Activated naive CD8-positive, alpha-beta T cell treated with anti-CD3 and anti-CD28 coated beads for 36 hours (primary cell): ENCODE results near the gene MFSD6. TPM values are rescaled to one million over a fixed set of nuclear protein-coding genes. Genes with fewer than 3 reads are reported as not detected.
A peak's percentile ranks its signal among the peaks of the same experiment; 100 is the strongest.

ENCODE experiments used
- DNase-seq: peaks from one replicate; pipeline ENCODE4 v3.0.0; 2021
- H3K27ac Mint-ChIP-seq: one replicate; pipeline ENCODE4 v1.8.0; 2022; ENCODE audit warnings: mild to moderate bottlenecking, moderate library complexity, mixed read lengths
- H3K27me3 Mint-ChIP-seq: one replicate; pipeline ENCODE4 v1.8.0; 2022; ENCODE audit warnings: mild to moderate bottlenecking, mixed read lengths
- H3K36me3 Mint-ChIP-seq: one replicate; pipeline ENCODE4 v1.8.0; 2021; ENCODE audit warnings: mild to moderate bottlenecking, mixed read lengths
- H3K4me1 Mint-ChIP-seq: one replicate; pipeline ENCODE4 v1.8.0; 2021; ENCODE audit warnings: mixed read lengths
- H3K4me3 Mint-ChIP-seq: one replicate; pipeline ENCODE4 v1.8.0; 2022; ENCODE audit warnings: mild to moderate bottlenecking, moderate library complexity, mixed read lengths
- H3K9me3 Mint-ChIP-seq: one replicate; pipeline ENCODE4 v1.8.0; 2022; ENCODE audit warnings: mixed read lengths
- total RNA-seq, 2 experiments: library from RNA; stranded (reverse); gene quantifications; one replicate each; pipeline ENCODE4 v1.2.3, GENCODE V29; 2021

Gene MFSD6
- total RNA-seq, 2 experiments from 2014 or later, result 45.6 to 51.1 TPM

- Mint-ChIP-seq H3K4me3 (no peak overlapping the region), H3K36me3 (peaks cover 19% of the 10 kb centered on the region)
These were observed 121.5 kb downstream of the MFSD6 start for GRCh38 chr2:190529486-190530247.

GRCh38 chr2:190530248-190530900 lies 122.2 kb downstream of the MFSD6 start:
- Mint-ChIP-seq H3K27me3 (no peaks in the 10 kb centered on the region), H3K9me3 (no peaks in the 10 kb centered on the region), H3K4me3 (no peak overlapping the region), H3K27ac (no peak overlapping the region), H3K36me3 (peaks cover 19% of the 10 kb centered on the region), H3K4me1 (peaks cover 50% of the 10 kb centered on the region)
- DNase-seq, result no peak

More at GRCh38 chr2:190529486-190530247, 121.5 kb downstream of the MFSD6 start:
- Mint-ChIP-seq H3K4me1 (peaks cover 54% of the 10 kb centered on the region), H3K27me3 (no peaks in the 10 kb centered on the region), H3K9me3 (no peaks in the 10 kb centered on the region), H3K27ac (no peak overlapping the region)
- DNase-seq, result no peak

- DNase-seq, result no peak
- H3K27me3 Mint-ChIP-seq, result no peaks in the 10 kb centered on the region
- peaks cover 37% of the 10 kb centered on the region for H3K36me3 Mint-ChIP-seq
- peaks cover 48% of the 10 kb centered on the region for H3K4me1 Mint-ChIP-seq
- peak overlapping the region; percentile 94 for H3K4me3 Mint-ChIP-seq
- peaks cover 14% of the 10 kb centered on the region for H3K9me3 Mint-ChIP-seq
- peak overlapping the region; percentile 99 for H3K27ac Mint-ChIP-seq
These were observed 124.4 kb downstream of the MFSD6 start for GRCh38 chr2:190532581-190532980.

- peaks cover 45% of the 10 kb centered on the region for H3K36me3 Mint-ChIP-seq
- no peak for DNase-seq
- no peaks in the 10 kb centered on the region for H3K27me3 Mint-ChIP-seq
- peaks cover 20% of the 10 kb centered on the region for H3K9me3 Mint-ChIP-seq
- peak overlapping the region; percentile 99 for H3K27ac Mint-ChIP-seq
- H3K4me3 Mint-ChIP-seq, result peak overlapping the region; percentile 94
- H3K4me1 Mint-ChIP-seq, result peaks cover 46% of the 10 kb centered on the region
These were observed 125.2 kb downstream of the MFSD6 start for GRCh38 chr2:190533175-190533967.

GRCh38 chr2:190533968-190534309 lies 125.8 kb downstream of the MFSD6 start:
- DNase-seq, result peak; percentile 54
- Mint-ChIP-seq H3K4me1 (peaks cover 44% of the 10 kb centered on the region), H3K27me3 (no peaks in the 10 kb centered on the region), H3K36me3 (peaks cover 50% of the 10 kb centered on the region), H3K27ac (peak overlapping the region; percentile 99), H3K9me3 (peaks cover 25% of the 10 kb centered on the region), H3K4me3 (peak overlapping the region; percentile 94)

GRCh38 chr2:190534310-190535120 lies 126.4 kb downstream of the MFSD6 start, which contains the start of gene NEMP2:
TSS of gene NEMP2 (minus strand) at chr2:190534722. CDS start at chr2:190534655, 67 bp downstream.
- Mint-ChIP-seq H3K4me3 (peak within 1 kb of the TSS; percentile 94), H3K36me3 (peaks cover 52% of the 10 kb centered on the region), H3K4me1 (peaks cover 40% of the 10 kb centered on the region), H3K27me3 (no peaks in the 10 kb centered on the region), H3K9me3 (peaks cover 29% of the 10 kb centered on the region), H3K27ac (peak within 1 kb of the TSS; percentile 99)
- DNase-seq, result peak; percentile 93

GRCh38 chr2:190535121-190535439 lies 126.9 kb downstream of the MFSD6 start:
- peaks cover 56% of the 10 kb centered on the region for H3K36me3 Mint-ChIP-seq
- H3K4me1 Mint-ChIP-seq, result peaks cover 35% of the 10 kb centered on the region
- H3K4me3 Mint-ChIP-seq, result peak overlapping the region; percentile 86
- H3K27ac Mint-ChIP-seq, result peak overlapping the region; percentile 89
- peaks cover 34% of the 10 kb centered on the region for H3K9me3 Mint-ChIP-seq
- no peak for DNase-seq
- no peaks in the 10 kb centered on the region for H3K27me3 Mint-ChIP-seq

GRCh38 chr2:190535586-190535985 lies 127.4 kb downstream of the MFSD6 start:
- H3K27me3 Mint-ChIP-seq, result no peaks in the 10 kb centered on the region
- peak overlapping the region; percentile 86 for H3K4me3 Mint-ChIP-seq
- H3K4me1 Mint-ChIP-seq, result peaks cover 32% of the 10 kb centered on the region
- peaks cover 39% of the 10 kb centered on the region for H3K9me3 Mint-ChIP-seq
- no peak for DNase-seq
- peaks cover 61% of the 10 kb centered on the region for H3K36me3 Mint-ChIP-seq
- H3K27ac Mint-ChIP-seq, result peak overlapping the region; percentile 61

GRCh38 chr2:190537765-190538164 lies 129.6 kb downstream of the MFSD6 start:
- peaks cover 55% of the 10 kb centered on the region for H3K9me3 Mint-ChIP-seq
- H3K36me3 Mint-ChIP-seq, result peaks cover 75% of the 10 kb centered on the region
- H3K4me3 Mint-ChIP-seq, result no peak overlapping the region

GRCh38 chr2:190538201-190538600 lies 130.0 kb downstream of the MFSD6 start:
- H3K4me1 Mint-ChIP-seq, result peaks cover 12% of the 10 kb centered on the region
- peaks cover 55% of the 10 kb centered on the region for H3K9me3 Mint-ChIP-seq
- no peaks in the 10 kb centered on the region for H3K27me3 Mint-ChIP-seq
- no peak overlapping the region for H3K4me3 Mint-ChIP-seq
- DNase-seq, result no peak
- H3K36me3 Mint-ChIP-seq, result peaks cover 79% of the 10 kb centered on the region
- H3K27ac Mint-ChIP-seq, result no peak overlapping the region

More at GRCh38 chr2:190537765-190538164, 129.6 kb downstream of the MFSD6 start:
- Mint-ChIP-seq H3K27me3 (no peaks in the 10 kb centered on the region), H3K27ac (no peak overlapping the region), H3K4me1 (peaks cover 14% of the 10 kb centered on the region)
- DNase-seq, result no peak

- no peak for DNase-seq
- Mint-ChIP-seq H3K9me3 (peaks cover 55% of the 10 kb centered on the region), H3K27me3 (no peaks in the 10 kb centered on the region), H3K27ac (no peak overlapping the region), H3K36me3 (peaks cover 71% of the 10 kb centered on the region), H3K4me1 (peaks cover 9% of the 10 kb centered on the region), H3K4me3 (no peak overlapping the region)
These were observed 131.9 kb downstream of the MFSD6 start for GRCh38 chr2:190540048-190540447.

GRCh38 chr2:190545093-190545492 lies 136.9 kb downstream of the MFSD6 start:
- peaks cover 21% of the 10 kb centered on the region for H3K9me3 Mint-ChIP-seq

GRCh38 chr2:190545555-190546385 lies 137.6 kb downstream of the MFSD6 start:
- H3K36me3 Mint-ChIP-seq, result peaks cover 28% of the 10 kb centered on the region
- H3K4me3 Mint-ChIP-seq, result no peak overlapping the region
- H3K9me3 Mint-ChIP-seq, result peaks cover 15% of the 10 kb centered on the region
- peaks cover 5% of the 10 kb centered on the region for H3K4me1 Mint-ChIP-seq
- no peak overlapping the region for H3K27ac Mint-ChIP-seq
- DNase-seq, result no peak
- no peaks in the 10 kb centered on the region for H3K27me3 Mint-ChIP-seq

More at GRCh38 chr2:190545093-190545492, 136.9 kb downstream of the MFSD6 start:
- H3K4me3 Mint-ChIP-seq, result no peak overlapping the region
- H3K27me3 Mint-ChIP-seq, result no peaks in the 10 kb centered on the region
- H3K36me3 Mint-ChIP-seq, result peaks cover 35% of the 10 kb centered on the region
- peaks cover 5% of the 10 kb centered on the region for H3K4me1 Mint-ChIP-seq
- H3K27ac Mint-ChIP-seq, result no peak overlapping the region
- no peak for DNase-seq

GRCh38 chr2:190546734-190547133 lies 138.6 kb downstream of the MFSD6 start:
- Mint-ChIP-seq H3K4me1 (peaks cover 6% of the 10 kb centered on the region), H3K27me3 (no peaks in the 10 kb centered on the region), H3K4me3 (no peak overlapping the region), H3K9me3 (peaks cover 7% of the 10 kb centered on the region), H3K27ac (no peak overlapping the region), H3K36me3 (peaks cover 20% of the 10 kb centered on the region)
- DNase-seq, result no peak
